GM12875 (cell line): Measurements from ENCODE around the gene KRT1.

ENCODE experiments used
- H3K4me3 ChIP-seq: one replicate; pipeline ENCODE4 v1.5.1; 2011; ENCODE audit warnings: low read depth, low read length, control low read depth
- TF ChIP-seq, protein P1 (sequence below): IDR thresholded peaks from 2 replicates; pipeline ENCODE4 v1.5.1; 2011; ENCODE audit warnings: low read depth, mild to moderate bottlenecking, control low read depth, inconsistent platforms, low read length, moderate library complexity, borderline replicate concordance; ENCODE audit not compliant: insufficient read depth

KRT1 gene

GRCh38 chr12:52641468-52641867, 38.7 kb downstream of the KRT1 start:
- H3K4me3 ChIP-seq, result no peak overlapping the region
- TF ChIP-seq, protein P1, sequence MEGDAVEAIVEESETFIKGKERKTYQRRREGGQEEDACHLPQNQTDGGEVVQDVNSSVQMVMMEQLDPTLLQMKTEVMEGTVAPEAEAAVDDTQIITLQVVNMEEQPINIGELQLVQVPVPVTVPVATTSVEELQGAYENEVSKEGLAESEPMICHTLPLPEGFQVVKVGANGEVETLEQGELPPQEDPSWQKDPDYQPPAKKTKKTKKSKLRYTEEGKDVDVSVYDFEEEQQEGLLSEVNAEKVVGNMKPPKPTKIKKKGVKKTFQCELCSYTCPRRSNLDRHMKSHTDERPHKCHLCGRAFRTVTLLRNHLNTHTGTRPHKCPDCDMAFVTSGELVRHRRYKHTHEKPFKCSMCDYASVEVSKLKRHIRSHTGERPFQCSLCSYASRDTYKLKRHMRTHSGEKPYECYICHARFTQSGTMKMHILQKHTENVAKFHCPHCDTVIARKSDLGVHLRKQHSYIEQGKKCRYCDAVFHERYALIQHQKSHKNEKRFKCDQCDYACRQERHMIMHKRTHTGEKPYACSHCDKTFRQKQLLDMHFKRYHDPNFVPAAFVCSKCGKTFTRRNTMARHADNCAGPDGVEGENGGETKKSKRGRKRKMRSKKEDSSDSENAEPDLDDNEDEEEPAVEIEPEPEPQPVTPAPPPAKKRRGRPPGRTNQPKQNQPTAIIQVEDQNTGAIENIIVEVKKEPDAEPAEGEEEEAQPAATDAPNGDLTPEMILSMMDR, result no peak

- no peak overlapping the region for H3K4me3 ChIP-seq
- TF ChIP-seq, protein P1, result no peak
Observed at GRCh38 chr12:52637299-52637698, 42.9 kb downstream of the KRT1 start.

DNA sequence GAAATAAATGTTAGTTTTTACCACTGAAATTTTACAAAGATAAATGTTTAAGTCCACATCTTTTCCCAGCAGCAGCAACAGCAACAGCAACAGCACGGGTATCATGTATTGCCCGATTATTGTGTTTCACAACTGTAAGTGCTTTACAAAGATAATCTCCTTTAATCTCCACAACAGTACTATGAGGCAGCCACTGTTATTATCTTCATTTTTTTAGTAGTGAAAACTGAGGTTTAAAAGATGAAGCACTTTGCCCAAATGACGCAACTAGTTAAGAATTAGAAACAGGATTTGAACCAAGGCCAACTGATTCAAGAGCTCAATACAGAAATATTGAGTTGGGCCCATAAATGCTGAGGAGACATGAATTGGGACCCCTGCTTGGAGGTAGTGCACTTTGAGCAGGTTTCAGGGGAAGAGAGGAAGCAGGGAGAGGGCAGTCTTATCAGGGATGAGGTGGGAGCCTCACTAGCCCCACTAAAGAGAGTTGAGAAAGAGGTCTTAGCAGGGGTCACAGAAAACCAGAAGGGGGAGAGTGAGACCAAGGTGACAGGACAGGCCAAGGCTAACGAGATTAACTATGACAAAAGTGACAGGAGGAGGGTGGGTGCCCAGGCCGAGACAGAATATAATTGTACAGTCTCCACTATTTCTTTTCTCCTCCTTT, 43.5 kb downstream of the KRT1 start:
- TF ChIP-seq, protein P1, result no peak

GRCh38 chr12:52636189-52636588, 44.0 kb downstream of the KRT1 start:
- TF ChIP-seq, protein P1, result no peak
- H3K4me3 ChIP-seq, result no peak overlapping the region

More for the DNA sequence above, 43.5 kb downstream of the KRT1 start:
- no peak overlapping the region for H3K4me3 ChIP-seq

GRCh38 chr12:52634266-52635056, 45.7 kb downstream of the KRT1 start:
- no peak overlapping the region for H3K4me3 ChIP-seq
- TF ChIP-seq, protein P1, result no peak

GRCh38 chr12:52633383-52633782, 46.8 kb downstream of the KRT1 start:
- H3K4me3 ChIP-seq, result no peak overlapping the region
- TF ChIP-seq, protein P1, result no peak

- no peak overlapping the region for H3K4me3 ChIP-seq
- TF ChIP-seq, protein P1, result no peak
Observed at GRCh38 chr12:52632656-52633055, 47.6 kb downstream of the KRT1 start.
